ENCODE data around the gene PPIE. TPM values are rescaled to one million over a fixed set of nuclear protein-coding genes. Genes with fewer than 3 reads are reported as not detected.

PPIE gene
- total and polyA plus RNA-seq, 2 experiments from 2014 or later: 27.8 to 51.9 TPM

- H3K4me1 ChIP-seq (ENCODE audit: insufficient read depth): no peaks in the 10 kb centered on the region
- no peaks in the 10 kb centered on the region for H3K9me3 Mint-ChIP-seq
- TF ChIP-seq EZH2 (IDR thresholded peaks at IDR 0.05; ENCODE audit: low read depth, unreplicated experiment): no peak
- H3K27me3 ChIP-seq (ENCODE audit: insufficient read depth): no peaks in the 10 kb centered on the region
- peaks cover 8% of the 10 kb centered on the region for H4K20me1 ChIP-seq (replicated peaks; ENCODE audit: insufficient read depth)
- H3K4me1 Mint-ChIP-seq: no peaks in the 10 kb centered on the region; the same call in 2 of the 3 replicates
- H3K27me3 Mint-ChIP-seq (ENCODE audit: insufficient read depth, low read depth, poor library complexity): no peaks in the 10 kb centered on the region
- peaks cover 52% of the 10 kb centered on the region for H3K36me3 Mint-ChIP-seq (ENCODE audit: low read depth)
- no peaks in the 10 kb centered on the region for H3K9me2 ChIP-seq (ENCODE audit: insufficient read depth)
- no peak for ATAC-seq
- H3K4me2 ChIP-seq: no peak overlapping the region
- H3K27ac ChIP-seq (ENCODE audit: low read depth): no peak overlapping the region
- no peaks in the 10 kb centered on the region for H3F3A ChIP-seq (replicated peaks; ENCODE audit: low read depth)
- no peak for DNase-seq (ENCODE audit: low spot score)
- H2AFZ ChIP-seq: no peak overlapping the region
- H3K79me2 ChIP-seq (replicated peaks; ENCODE audit: insufficient read depth): no peaks in the 10 kb centered on the region
- H3K4me3 ChIP-seq: no peak overlapping the region
- H3K36me3 ChIP-seq (ENCODE audit: insufficient read depth): peaks cover 10% of the 10 kb centered on the region; the same call in 1 of the 2 replicates
- H3K4me3 Mint-ChIP-seq: no peak overlapping the region
- no peak overlapping the region for H3K27ac Mint-ChIP-seq
These were observed 15.4 kb downstream of the PPIE start for GRCh38 chr1:39754026-39754570.

- ATAC-seq (no peak), DNase-seq (ENCODE audit: low spot score) (no peak)
- Histone ChIP-seq H3K27me3 (ENCODE audit: insufficient read depth) (no peaks in the 10 kb centered on the region), H3K9me2 (ENCODE audit: insufficient read depth) (no peaks in the 10 kb centered on the region), H3F3A (replicated peaks; ENCODE audit: low read depth) (no peaks in the 10 kb centered on the region), H2AFZ (no peak overlapping the region), H3K79me2 (replicated peaks; ENCODE audit: insufficient read depth) (no peaks in the 10 kb centered on the region), H3K27ac (ENCODE audit: low read depth) (no peak overlapping the region), H3K36me3 (ENCODE audit: insufficient read depth) (peaks cover 10% of the 10 kb centered on the region; the same call in 1 of the 2 replicates), H3K4me2 (no peak overlapping the region), H3K4me1 (ENCODE audit: insufficient read depth) (no peaks in the 10 kb centered on the region), H4K20me1 (replicated peaks; ENCODE audit: insufficient read depth) (peaks cover 8% of the 10 kb centered on the region), H3K4me3 (no peak overlapping the region)
- no peaks in the 10 kb centered on the region for H3K27me3 Mint-ChIP-seq (ENCODE audit: insufficient read depth, low read depth, poor library complexity)
- no peak overlapping the region for H3K27ac Mint-ChIP-seq
- no peak overlapping the region for H3K4me3 Mint-ChIP-seq
- peaks cover 52% of the 10 kb centered on the region for H3K36me3 Mint-ChIP-seq (ENCODE audit: low read depth)
- TF ChIP-seq CREB1 (CRISPR knock-in tag; IDR thresholded peaks at IDR 0.05; ENCODE audit: low read depth) (no peak), ZNF114 (CRISPR knock-in tag; IDR thresholded peaks at IDR 0.05) (no peak), STAT1 (IDR thresholded peaks at IDR 0.05; ENCODE audit: unreplicated experiment) (no peak), REST (IDR thresholded peaks at IDR 0.05; ENCODE audit: unreplicated experiment) (no peak), ZNF462 (CRISPR knock-in tag; IDR thresholded peaks at IDR 0.05) (no peak)
- peaks cover 7% of the 10 kb centered on the region; the same call in 2 of the 3 replicates for H3K9me3 Mint-ChIP-seq
- no peaks in the 10 kb centered on the region; the same call in 2 of the 3 replicates for H3K4me1 Mint-ChIP-seq
These were observed 16.3 kb downstream of the PPIE start for GRCh38 chr1:39754906-39755504.
